ENCODE data around the gene CSF3R.
"Not testable (repeated sequence)": the region's sequence is repeated elsewhere in the genome, so short reads cannot be mapped to it uniquely, and the experiment has no call there.

DNA sequence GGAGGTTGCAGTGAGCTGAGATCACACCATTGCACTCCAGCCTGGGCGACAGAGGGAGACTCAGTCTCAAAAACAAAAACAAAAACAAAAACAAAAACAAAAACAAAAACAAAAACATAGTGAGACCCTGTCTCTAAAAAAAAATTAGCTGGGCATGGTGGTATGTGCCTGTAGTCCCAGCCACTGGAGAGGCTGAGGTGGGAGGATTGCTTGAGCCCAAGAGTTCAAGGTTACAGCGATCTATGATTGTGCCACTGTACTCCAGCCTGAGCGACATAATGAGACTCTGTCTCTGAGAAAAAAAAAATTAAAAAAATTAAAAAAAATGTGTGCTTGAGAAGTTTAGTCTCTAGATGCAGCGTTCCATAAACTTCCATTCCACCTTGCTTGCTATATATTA lies 19.2 kb upstream of the CSF3R start:
- not testable (repeated sequence) for TF ChIP-seq SAP30 (IDR thresholded peaks at IDR 0.05; ENCODE audit: borderline replicate concordance, insufficient read depth, low read depth, low read length, poor library complexity, severe bottlenecking); POLR2A (conservative IDR thresholded peaks at IDR 0.05); NR2C2 (CRISPR knock-in tag; IDR thresholded peaks at IDR 0.05); NR2C2 (tag; IDR thresholded peaks at IDR 0.05); CTCF (IDR thresholded peaks at IDR 0.05 in 2 of 3, conservative IDR thresholded peaks at IDR 0.05 in 1 of 3; ENCODE audit: insufficient read depth in 2 of 3, low read depth in 1 of 3, low read length in 3 of 3); SMAD3 (CRISPR knock-in tag; conservative IDR thresholded peaks at IDR 0.05); TCF7L2 (IDR thresholded peaks at IDR 0.05; ENCODE audit: low read depth, low read length)
- TF ChIP-seq, protein P1, sequence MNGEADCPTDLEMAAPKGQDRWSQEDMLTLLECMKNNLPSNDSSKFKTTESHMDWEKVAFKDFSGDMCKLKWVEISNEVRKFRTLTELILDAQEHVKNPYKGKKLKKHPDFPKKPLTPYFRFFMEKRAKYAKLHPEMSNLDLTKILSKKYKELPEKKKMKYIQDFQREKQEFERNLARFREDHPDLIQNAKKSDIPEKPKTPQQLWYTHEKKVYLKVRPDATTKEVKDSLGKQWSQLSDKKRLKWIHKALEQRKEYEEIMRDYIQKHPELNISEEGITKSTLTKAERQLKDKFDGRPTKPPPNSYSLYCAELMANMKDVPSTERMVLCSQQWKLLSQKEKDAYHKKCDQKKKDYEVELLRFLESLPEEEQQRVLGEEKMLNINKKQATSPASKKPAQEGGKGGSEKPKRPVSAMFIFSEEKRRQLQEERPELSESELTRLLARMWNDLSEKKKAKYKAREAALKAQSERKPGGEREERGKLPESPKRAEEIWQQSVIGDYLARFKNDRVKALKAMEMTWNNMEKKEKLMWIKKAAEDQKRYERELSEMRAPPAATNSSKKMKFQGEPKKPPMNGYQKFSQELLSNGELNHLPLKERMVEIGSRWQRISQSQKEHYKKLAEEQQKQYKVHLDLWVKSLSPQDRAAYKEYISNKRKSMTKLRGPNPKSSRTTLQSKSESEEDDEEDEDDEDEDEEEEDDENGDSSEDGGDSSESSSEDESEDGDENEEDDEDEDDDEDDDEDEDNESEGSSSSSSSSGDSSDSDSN (IDR thresholded peaks at IDR 0.05; ENCODE audit: borderline replicate concordance in 1 of 2, low read depth in 2 of 2, low read length in 2 of 2), result not testable (repeated sequence)
- TF ChIP-seq, protein P2, sequence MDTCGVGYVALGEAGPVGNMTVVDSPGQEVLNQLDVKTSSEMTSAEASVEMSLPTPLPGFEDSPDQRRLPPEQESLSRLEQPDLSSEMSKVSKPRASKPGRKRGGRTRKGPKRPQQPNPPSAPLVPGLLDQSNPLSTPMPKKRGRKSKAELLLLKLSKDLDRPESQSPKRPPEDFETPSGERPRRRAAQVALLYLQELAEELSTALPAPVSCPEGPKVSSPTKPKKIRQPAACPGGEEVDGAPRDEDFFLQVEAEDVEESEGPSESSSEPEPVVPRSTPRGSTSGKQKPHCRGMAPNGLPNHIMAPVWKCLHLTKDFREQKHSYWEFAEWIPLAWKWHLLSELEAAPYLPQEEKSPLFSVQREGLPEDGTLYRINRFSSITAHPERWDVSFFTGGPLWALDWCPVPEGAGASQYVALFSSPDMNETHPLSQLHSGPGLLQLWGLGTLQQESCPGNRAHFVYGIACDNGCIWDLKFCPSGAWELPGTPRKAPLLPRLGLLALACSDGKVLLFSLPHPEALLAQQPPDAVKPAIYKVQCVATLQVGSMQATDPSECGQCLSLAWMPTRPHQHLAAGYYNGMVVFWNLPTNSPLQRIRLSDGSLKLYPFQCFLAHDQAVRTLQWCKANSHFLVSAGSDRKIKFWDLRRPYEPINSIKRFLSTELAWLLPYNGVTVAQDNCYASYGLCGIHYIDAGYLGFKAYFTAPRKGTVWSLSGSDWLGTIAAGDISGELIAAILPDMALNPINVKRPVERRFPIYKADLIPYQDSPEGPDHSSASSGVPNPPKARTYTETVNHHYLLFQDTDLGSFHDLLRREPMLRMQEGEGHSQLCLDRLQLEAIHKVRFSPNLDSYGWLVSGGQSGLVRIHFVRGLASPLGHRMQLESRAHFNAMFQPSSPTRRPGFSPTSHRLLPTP (IDR thresholded peaks at IDR 0.05; ENCODE audit: borderline replicate concordance, extremely low read depth, insufficient read length), result not testable (repeated sequence)

Data from K562 (cell line).